HUES48 (cell line): ENCODE measurements around the gene F8A1.
"Not testable (repeated sequence)": the region's sequence is repeated elsewhere in the genome, so short reads cannot be mapped to it uniquely, and the experiment has no call there.

Experiments used
- H3K27ac ChIP-seq: one replicate; pipeline ENCODE4 v1.7.0; 2013; ENCODE audit warnings: low read depth, low read length, inconsistent platforms
- H3K27me3 ChIP-seq: 2 replicates; pipeline ENCODE4 v1.6.1; 2013; ENCODE audit warnings: mild to moderate bottlenecking, low read length; ENCODE audit not compliant: control insufficient read depth, insufficient read depth
- H3K36me3 ChIP-seq: 2 replicates; pipeline ENCODE4 v1.6.1; 2013; ENCODE audit warnings: low read length; ENCODE audit not compliant: control insufficient read depth, insufficient read depth
- H3K4me1 ChIP-seq: 2 replicates; pipeline ENCODE4 v1.6.1; 2013; ENCODE audit warnings: mild to moderate bottlenecking, low read length; ENCODE audit not compliant: control insufficient read depth, insufficient read depth
- H3K4me3 ChIP-seq: 2 replicates; pipeline ENCODE4 v1.5.1; 2013; ENCODE audit warnings: mild to moderate bottlenecking, low read depth, low read length
- H3K9ac ChIP-seq: 2 replicates; pipeline ENCODE4 v1.6.1; 2013; ENCODE audit warnings: mild to moderate bottlenecking, low read depth, low read length, moderate library complexity
- H3K9me3 ChIP-seq: 2 replicates; pipeline ENCODE4 v1.6.1; 2013; ENCODE audit warnings: low read length; ENCODE audit not compliant: control insufficient read depth, insufficient read depth

F8A1 gene

GRCh38 chrX:154886069-154886788 lies at the start of gene F8A1:
TSS of gene F8A1 (plus strand) at chrX:154886355. CDS start at chrX:154886375, 20 bp downstream.
- not testable (repeated sequence) for H3K36me3 ChIP-seq, H3K27me3 ChIP-seq, H3K4me3 ChIP-seq, H3K9me3 ChIP-seq, H3K4me1 ChIP-seq, H3K9ac ChIP-seq, H3K27ac ChIP-seq

DNA sequence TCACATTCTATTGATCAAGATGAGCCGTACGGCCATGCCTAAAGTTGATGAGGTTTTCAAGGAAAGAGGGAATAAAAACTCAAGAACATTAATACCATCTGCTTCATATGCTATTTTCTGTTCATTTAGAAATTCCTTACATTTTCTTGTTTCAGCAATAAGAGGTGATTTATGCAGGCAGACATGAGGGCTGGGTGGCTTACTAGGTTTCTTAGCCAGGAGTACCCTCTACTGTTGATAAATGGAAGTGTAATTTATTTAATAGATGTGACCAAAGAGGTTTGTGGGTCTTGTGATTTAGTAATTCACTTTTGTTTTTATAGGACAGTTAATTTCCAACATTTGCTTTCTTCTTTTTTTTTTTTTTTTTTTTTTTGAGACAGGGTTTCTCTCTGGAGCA lies 45.3 kb upstream of the F8A1 start:
- Histone ChIP-seq H3K27me3 (no peaks in the 10 kb centered on the region), H3K9ac (no peak overlapping the region), H3K36me3 (no peaks in the 10 kb centered on the region)

GRCh38 chrX:154850957-154851611 lies 35.1 kb upstream of the F8A1 start:
- H3K27me3 ChIP-seq: no peaks in the 10 kb centered on the region
- H3K36me3 ChIP-seq: no peaks in the 10 kb centered on the region
- H3K27ac ChIP-seq: no peak overlapping the region
- no peaks in the 10 kb centered on the region for H3K4me1 ChIP-seq
- H3K4me3 ChIP-seq: no peak overlapping the region
- peaks cover 37% of the 10 kb centered on the region for H3K9me3 ChIP-seq
- H3K9ac ChIP-seq: no peak overlapping the region

More for the DNA sequence above, 45.3 kb upstream of the F8A1 start:
- Histone ChIP-seq H3K27ac (no peak overlapping the region), H3K4me1 (no peaks in the 10 kb centered on the region), H3K4me3 (no peak overlapping the region), H3K9me3 (peaks cover 37% of the 10 kb centered on the region)

- H3K9ac ChIP-seq: no peak overlapping the region
- no peaks in the 10 kb centered on the region for H3K27me3 ChIP-seq
- H3K9me3 ChIP-seq: peaks cover 45% of the 10 kb centered on the region
- no peak overlapping the region for H3K27ac ChIP-seq
- no peaks in the 10 kb centered on the region for H3K36me3 ChIP-seq
- H3K4me1 ChIP-seq: no peaks in the 10 kb centered on the region
- no peak overlapping the region for H3K4me3 ChIP-seq
Measured at GRCh38 chrX:154855256-154855655, 30.9 kb upstream of the F8A1 start.

GRCh38 chrX:154868522-154868921 lies 17.6 kb upstream of the F8A1 start:
- not testable (repeated sequence) for H3K9ac ChIP-seq, H3K27me3 ChIP-seq, H3K27ac ChIP-seq, H3K4me3 ChIP-seq, H3K36me3 ChIP-seq, H3K4me1 ChIP-seq
- H3K9me3 ChIP-seq: peaks cover 28% of the 10 kb centered on the region

DNA sequence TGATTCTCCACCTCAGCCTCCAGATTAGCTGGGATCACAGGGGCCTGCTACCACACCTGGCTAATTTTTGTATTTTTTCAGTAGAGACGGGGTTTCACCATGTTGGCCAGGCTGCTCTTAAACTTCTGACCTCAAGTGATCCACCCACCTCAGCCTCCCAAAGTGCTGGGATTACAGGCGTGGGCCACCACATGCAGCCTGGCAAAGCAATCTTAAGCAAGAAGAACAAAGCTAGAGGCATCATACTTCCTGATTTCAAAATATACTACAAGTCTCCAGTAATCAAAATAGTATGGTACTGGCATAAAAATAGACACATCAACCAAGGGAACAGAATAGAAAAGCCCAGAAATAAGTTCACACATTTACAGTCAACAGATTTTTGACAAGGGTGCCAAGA lies 12.8 kb upstream of the F8A1 start:
- H3K4me3 ChIP-seq: no peak overlapping the region
- H3K27ac ChIP-seq: no peak overlapping the region
- H3K9me3 ChIP-seq: peaks cover 23% of the 10 kb centered on the region
- H3K36me3 ChIP-seq: no peaks in the 10 kb centered on the region
- H3K9ac ChIP-seq: no peak overlapping the region
- no peaks in the 10 kb centered on the region for H3K27me3 ChIP-seq
- H3K4me1 ChIP-seq: no peaks in the 10 kb centered on the region

DNA sequence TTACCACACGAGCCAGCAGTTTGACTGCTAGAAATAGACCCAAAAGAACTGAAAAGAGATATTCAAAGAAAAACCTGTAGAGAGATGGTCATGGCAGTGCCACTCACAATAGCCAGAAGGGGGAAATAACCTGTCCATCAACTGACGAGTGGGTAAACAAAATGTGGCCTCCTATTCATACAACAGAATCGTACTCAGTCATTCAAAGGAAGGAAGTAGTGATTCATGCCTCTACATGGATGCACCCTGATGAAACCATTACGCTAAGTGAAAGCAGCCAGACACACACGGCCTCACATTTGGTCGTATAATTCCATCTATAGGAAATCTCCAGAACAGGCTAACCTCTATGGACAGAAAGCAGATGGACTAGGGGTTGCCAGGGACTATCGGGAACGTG lies 2.1 kb upstream of the F8A1 start:
- not testable (repeated sequence) for H3K27ac ChIP-seq, H3K27me3 ChIP-seq, H3K4me3 ChIP-seq, H3K36me3 ChIP-seq, H3K4me1 ChIP-seq, H3K9ac ChIP-seq
- H3K9me3 ChIP-seq: peaks cover 15% of the 10 kb centered on the region; the same call in 1 of the 2 replicates

DNA sequence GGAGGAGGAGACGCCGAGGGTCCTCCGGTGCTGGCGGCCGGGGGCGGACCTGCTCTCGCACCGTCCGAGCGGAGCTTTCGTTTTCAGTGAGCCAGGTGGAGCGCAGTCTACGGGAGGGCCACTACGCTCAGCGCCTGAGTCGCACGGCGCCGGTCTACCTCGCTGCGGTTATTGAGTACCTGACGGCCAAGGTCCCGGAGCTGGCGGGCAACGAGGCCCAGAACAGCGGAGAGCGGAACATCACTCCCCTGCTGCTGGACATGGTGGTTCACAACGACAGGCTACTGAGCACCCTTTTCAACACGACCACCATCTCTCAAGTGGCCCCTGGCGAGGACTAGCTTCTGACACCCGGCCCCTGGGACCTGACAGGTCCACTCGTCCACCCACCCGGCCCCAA lies 1.1 kb upstream of the F8A1 start:
- H3K4me1 ChIP-seq, H3K27ac ChIP-seq, H3K4me3 ChIP-seq, H3K27me3 ChIP-seq, H3K36me3 ChIP-seq, H3K9ac ChIP-seq, H3K9me3 ChIP-seq: not testable (repeated sequence)

GRCh38 chrX:154885549-154885948 lies 606 bp upstream of the F8A1 start:
- H3K27me3 ChIP-seq, H3K36me3 ChIP-seq, H3K9ac ChIP-seq, H3K9me3 ChIP-seq, H3K27ac ChIP-seq, H3K4me3 ChIP-seq, H3K4me1 ChIP-seq: not testable (repeated sequence)

DNA sequence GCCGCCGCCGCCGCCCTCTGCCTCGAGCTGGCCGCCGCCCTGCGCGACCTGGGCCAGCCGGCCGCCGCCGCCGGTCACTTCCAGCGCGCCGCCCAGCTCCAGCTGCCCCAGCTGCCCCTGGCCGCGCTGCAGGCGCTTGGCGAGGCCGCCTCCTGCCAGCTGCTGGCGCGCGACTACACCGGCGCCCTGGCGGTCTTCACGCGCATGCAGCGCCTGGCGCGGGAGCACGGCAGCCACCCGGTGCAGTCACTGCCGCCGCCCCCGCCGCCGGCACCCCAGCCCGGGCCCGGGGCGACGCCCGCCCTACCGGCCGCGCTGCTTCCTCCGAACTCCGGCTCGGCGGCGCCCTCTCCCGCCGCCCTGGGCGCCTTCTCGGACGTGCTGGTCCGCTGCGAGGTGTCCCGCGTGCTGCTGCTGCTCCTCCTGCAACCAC lies 650 bp downstream of the F8A1 start:
- not testable (repeated sequence) for H3K9ac ChIP-seq, H3K4me3 ChIP-seq, H3K4me1 ChIP-seq, H3K9me3 ChIP-seq, H3K36me3 ChIP-seq, H3K27me3 ChIP-seq, H3K27ac ChIP-seq

- no peak overlapping the region for H3K4me3 ChIP-seq
- no peak overlapping the region for H3K9ac ChIP-seq
- peaks cover 28% of the 10 kb centered on the region for H3K9me3 ChIP-seq
- no peaks in the 10 kb centered on the region; the same call in 1 of the 2 replicates for H3K4me1 ChIP-seq
- H3K27ac ChIP-seq: no peak overlapping the region
- H3K36me3 ChIP-seq: no peaks in the 10 kb centered on the region
- no peaks in the 10 kb centered on the region for H3K27me3 ChIP-seq
Measured at GRCh38 chrX:154890990-154891639, 5.0 kb downstream of the F8A1 start.
